Measurements from ENCODE around the gene TMEM200B.
"Not testable (repeated sequence)": the region's sequence is repeated elsewhere in the genome, so short reads cannot be mapped to it uniquely, and the experiment has no call there.

Gene TMEM200B

GRCh38 chr1:29123887-29124365, at the start of gene TMEM200B:
TSS of gene TMEM200B (minus strand) at chr1:29123903. CDS start at chr1:29121828, 2,075 bp downstream.
- no peak for DNase-seq

DNA sequence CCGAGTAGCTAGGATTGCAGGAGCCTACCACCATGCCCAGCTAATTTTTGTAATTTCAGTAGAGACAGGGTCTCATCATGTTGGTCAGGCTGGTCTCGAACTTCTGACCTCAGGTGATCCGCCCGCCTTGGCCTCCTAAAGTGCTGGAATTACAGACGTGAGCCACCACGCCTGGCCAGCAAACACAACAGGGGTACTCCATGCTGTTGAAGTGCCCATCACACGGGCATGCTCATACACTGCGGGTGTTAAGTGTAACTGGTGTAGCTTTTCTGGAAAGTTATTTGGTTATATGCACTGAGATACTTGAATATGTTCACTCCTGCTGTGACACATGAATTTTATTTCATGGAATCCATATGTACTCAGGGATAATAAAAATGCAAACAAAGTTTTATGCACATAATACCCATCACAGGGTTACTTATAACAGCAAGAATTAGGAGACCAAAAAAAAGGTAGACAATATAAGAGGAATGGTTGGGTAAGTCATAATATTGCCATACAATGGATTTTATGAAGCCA, 48.8 kb upstream of the TMEM200B start:
- DNase-seq = no peak

DNA sequence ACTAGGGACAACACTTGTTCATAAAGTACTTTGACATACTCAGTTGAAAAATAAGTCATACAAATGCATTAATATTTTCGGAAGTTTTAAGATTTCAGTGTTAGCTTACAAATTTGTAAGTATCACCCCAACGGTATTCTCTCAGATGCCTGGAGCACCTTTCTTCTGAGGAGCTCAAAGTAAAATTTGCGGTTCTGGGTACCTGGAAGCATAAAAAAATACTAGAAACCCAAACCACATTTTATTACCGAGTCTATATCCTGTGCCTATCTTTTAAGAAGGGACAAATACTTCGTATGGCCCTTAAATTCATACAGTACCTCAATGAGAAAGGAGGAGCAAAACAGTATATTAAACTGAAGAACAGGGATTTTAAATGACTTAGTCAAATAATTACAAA, 47.8 kb upstream of the TMEM200B start:
- no peak for DNase-seq

DNA sequence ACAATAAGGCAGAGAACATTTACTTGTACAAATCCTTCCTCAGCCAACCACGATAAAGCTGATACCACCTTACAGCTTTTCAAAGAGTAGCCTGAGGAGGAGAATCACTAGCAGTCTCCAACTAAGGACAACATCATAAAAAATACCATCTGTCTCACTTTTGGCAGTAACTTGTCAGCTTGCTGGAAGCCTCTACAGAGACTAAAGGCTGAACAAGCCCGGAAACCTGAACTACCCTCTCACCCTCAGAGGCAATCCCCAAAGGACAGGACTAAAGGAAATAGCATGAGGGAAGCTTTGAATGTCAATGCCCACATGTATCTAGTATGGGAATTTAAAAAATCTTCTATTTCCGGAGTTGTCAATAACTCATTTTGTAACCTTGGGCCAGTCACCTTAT, 47.4 kb upstream of the TMEM200B start:
- no peak for DNase-seq

- DNase-seq = no peak
Observed at GRCh38 chr1:29169976-29170375, 46.3 kb upstream of the TMEM200B start.

- DNase-seq = no peak
Observed at GRCh38 chr1:29167904-29168303, 44.2 kb upstream of the TMEM200B start.

DNA sequence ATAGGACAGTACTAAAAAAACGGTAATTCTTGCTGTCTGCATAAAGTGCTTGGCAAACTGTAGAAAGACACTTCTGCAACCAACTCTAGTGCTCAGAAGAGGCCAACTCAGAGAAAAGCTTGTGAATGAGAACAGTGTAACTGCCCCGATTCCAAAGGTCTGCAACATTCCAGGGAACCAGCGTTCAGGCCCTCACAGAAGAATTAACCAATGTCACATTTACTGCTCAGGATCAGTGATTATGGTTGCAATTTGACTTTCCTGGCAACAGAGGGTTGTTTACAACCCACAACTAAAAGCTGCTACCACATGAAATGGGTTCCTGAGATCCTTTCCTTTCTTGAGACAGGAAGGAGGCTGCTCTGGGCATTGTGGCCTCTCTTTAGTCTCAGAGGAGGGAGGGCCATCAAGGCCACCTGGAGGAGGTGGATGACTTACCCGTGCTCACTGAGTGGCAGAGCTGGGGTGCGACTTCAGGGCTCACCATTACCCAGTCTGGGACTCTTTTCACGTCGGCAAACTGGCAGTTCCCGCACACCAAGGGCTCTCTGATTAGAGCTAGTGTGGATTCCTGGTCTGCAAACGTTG, 42.7 kb upstream of the TMEM200B start:
- no peak for DNase-seq

DNA sequence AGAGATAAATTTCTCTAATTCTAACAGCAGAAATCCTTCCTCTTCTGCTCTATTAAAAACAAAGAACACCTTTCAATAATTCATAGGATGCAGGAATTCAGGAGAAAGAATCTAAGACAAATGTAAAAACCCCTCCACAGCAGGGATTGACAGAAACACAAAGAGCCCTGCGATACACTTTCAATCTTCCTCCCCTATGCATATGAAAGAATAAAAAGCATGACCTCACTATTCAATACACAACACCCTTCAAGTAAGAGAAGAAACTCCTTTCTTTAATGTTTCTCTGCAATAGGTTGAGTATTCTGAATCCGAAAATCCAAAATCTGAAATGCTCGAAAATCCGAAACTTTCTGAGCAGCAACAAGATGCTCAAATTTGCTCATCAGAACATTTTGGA, 40.9 kb upstream of the TMEM200B start:
- no peak for DNase-seq

- DNase-seq = peak in 1 of 56 donors; percentile 2
Observed at GRCh38 chr1:29162476-29163138, 38.9 kb upstream of the TMEM200B start.

DNA sequence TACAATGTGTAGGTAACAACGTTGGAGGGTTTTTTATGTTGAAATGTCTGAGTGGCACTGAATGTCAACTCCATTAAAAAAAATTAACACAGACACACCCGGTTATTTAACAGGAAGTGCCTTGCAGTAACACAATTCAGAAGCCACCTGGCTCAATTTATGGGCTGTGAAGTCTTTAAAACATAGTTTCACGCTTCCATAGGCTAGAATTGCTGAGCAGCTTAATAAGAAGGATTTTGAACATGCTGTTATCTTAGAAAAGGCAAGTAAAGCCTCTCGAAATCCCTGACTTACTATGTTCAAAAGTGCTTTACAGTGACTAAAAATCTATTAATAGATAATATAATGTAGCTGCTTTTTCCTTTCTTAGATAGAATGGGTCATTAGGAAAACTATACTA, 38.3 kb upstream of the TMEM200B start:
- no peak for DNase-seq

- no peak for DNase-seq
Observed at GRCh38 chr1:29159773-29160172, 36.1 kb upstream of the TMEM200B start.

- no peak for DNase-seq
Observed at GRCh38 chr1:29157269-29157601, 33.5 kb upstream of the TMEM200B start.

- DNase-seq = no peak
Observed at GRCh38 chr1:29156543-29157268, 33.0 kb upstream of the TMEM200B start.

GRCh38 chr1:29152046-29152805, 28.5 kb upstream of the TMEM200B start:
- DNase-seq = no peak

GRCh38 chr1:29150346-29150745, 26.6 kb upstream of the TMEM200B start:
- DNase-seq = not testable (repeated sequence)

GRCh38 chr1:29148656-29149491, 25.2 kb upstream of the TMEM200B start:
- no peak for DNase-seq

- DNase-seq = no peak
Observed at GRCh38 chr1:29145739-29146437, 22.2 kb upstream of the TMEM200B start.

DNA sequence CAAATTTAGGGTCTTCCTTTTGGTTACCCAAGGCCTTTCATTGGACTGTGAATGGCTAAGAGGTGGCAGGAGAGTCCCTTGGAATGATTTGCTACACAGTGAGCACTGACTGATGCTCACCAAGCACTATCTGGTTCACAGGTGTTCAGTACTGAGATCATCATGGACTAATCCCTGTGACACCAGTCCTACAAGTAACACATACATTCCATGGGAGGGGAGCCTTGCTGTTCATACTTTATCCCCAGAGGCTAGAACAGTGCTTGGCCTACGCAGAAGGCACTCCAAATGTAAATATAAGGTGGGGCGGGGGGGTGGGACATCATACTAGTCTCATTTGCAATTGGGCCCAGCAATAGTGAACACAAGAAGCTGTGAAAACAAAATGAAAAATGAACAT, 20.5 kb upstream of the TMEM200B start:
- DNase-seq = no peak

DNA sequence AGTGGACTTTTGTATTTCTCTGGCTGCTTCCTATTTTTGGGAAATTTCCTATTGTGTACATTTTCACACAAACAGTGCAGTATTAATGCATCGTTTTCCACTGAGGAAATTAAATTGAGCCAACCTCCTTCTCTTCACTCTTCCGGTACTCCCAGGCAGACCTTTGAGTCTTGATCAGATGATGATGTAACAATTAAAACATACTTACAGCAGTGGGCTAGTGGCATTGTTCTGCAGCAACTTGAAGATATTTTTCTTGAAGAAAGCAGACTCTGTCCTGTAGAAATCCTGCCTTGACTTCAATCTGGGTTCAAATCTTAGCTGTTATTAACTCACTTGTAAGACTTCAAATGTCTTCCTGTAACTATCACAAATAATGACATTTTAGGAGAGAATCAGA, 19.0 kb upstream of the TMEM200B start:
- no peak for DNase-seq

- no peak for DNase-seq
Observed at GRCh38 chr1:29136391-29136915, 12.8 kb upstream of the TMEM200B start.
